ENCODE results near the gene RASL11B.

RASL11B gene

GRCh38 chr4:52843351-52843750, 18.8 kb upstream of the RASL11B start:
- DNase-seq: no peak

DNA sequence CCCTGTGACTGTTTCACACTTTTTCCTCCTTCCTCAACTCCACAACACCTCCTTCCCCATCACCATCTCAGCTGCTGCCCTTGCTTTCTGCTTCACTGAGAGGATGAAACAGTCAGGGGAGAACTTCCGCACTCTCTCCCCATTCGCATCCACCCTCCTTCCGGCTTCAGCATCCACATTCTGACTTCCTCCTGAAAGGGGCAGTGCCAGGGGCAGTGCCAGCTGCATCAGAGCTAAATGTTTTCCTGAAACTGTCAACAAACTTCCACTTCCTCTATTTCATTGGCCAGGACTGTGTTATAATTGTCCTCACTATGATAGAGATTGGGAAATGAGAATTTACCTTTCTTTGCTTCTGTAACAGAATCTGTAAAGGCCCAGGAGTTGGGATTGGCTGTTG, 18.2 kb upstream of the RASL11B start:
- no peak for DNase-seq

- no peak for DNase-seq
Observed at GRCh38 chr4:52844596-52844995, 17.5 kb upstream of the RASL11B start.

- DNase-seq: no peak
Observed at GRCh38 chr4:52846502-52846901, 15.6 kb upstream of the RASL11B start.

- DNase-seq: no peak
Observed at GRCh38 chr4:52848254-52848653, 13.9 kb upstream of the RASL11B start.

- no peak for DNase-seq
Observed at GRCh38 chr4:52850406-52851124, 11.6 kb upstream of the RASL11B start.

DNA sequence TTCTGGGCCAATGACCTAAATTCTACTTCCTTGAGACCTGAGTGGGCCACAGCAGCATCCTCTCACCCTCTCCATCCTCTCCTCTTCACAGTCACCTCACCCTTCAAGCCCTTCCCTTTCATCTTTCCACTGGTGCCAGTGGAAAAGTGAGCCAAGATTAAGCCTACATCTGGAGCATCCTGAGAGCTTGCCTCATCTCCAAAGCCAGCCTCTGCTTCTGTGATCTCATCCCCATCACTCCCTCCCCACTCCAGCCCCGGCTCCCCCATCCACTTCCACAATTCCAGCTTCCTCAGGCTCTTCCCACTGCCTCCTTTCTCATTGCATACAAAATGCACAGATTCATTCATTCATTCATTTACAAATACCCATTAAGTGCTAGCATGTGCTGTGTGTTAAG, 10.1 kb upstream of the RASL11B start:
- no peak for DNase-seq

DNA sequence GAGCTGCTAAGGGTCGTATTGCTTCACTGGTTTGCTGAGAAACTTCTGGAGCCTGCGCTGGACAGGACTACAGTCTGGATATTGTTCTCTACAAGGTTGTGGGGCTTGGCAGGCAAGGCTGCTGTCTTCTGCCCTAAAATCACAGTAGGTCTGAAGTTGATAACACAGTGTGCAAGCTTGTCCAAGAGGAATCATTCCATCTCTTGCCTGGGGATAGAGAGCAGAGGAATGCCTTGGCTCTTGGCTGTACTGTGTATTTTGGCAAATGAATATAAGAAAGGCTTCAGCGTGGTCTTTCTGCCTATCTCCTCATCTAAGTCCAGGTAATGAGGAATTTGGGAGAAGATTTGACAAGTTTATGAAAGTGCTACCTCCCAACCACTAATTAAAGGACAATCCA, 9.4 kb upstream of the RASL11B start:
- DNase-seq: no peak

DNA sequence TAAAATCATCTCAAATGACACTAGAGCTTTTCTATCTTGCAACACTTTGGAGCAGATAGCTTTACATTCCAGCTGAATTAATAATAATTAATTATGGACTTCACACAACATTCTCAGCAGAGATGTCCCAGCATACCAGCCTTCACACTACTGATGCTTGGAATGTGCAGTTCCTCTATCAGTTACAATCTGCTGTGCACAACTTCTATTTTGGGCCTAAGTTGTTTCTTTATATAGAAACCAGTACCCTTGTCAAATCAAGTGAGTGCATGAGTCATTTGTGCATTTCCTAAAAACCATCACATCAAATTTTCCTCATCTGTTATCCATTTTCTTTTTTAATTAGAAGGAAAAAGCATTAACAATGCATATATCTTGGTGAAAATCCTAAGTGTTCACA, 8.8 kb upstream of the RASL11B start:
- no peak for DNase-seq

GRCh38 chr4:52856801-52857200, 5.3 kb upstream of the RASL11B start:
- no peak for DNase-seq

DNA sequence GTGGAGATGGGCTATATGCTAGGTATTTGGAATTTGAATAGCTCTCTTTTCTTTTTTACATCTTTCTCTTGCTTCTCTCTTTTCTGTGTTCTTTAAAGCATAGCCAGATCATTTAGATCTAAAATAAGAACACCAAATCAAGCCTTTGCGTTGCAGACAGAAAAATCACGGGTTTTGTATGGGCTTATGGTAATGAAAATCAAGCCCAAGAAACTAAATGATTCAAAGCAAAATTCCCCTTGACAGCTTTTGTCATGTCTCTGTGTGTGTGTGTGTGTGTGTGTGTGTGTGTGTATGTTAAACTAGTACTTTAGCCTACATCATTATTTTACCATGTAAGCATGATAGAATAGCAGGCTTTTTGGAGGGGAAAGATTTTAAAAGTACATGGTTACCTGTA, 1.8 kb upstream of the RASL11B start:
- no peak for DNase-seq

DNA sequence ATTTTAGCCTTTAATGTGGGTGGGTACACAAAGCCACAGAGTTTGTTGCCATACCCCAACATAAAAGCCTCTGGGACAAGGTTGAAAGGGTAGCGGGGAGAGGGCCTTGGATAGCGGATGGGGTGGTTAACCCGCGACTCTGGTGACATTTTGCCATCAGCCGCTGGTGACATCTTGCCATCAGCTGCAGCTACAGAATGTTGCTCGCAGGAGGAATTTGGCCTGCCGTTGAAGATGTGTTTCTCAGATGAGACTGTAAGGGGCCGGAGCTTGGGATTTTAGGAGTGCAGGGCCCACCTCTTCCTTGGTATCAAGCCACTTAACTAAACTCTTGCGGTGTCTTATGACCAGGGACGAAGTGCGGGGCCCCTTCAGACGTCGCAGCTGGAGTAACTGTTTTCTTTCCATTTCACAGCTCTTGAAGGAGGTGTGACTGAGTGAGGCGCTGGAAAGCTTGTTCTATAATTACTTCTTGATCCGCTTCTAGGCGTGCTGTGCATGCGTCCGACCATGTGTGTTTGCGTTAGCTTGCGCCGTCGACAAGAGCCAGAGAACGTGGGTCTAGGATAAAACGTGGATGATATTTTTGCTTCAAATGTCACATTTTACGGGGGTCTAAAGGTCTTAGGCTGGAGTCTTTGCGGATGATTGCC, 820 bp upstream of the RASL11B start:
- no peak for DNase-seq

- no peak for DNase-seq
Observed at GRCh38 chr4:52862639-52863161, 583 bp downstream of the RASL11B start.

- DNase-seq: no peak
Observed at GRCh38 chr4:52863324-52863723, 1.2 kb downstream of the RASL11B start.

GRCh38 chr4:52864793-52865192, 2.7 kb downstream of the RASL11B start:
- no peak for DNase-seq

GRCh38 chr4:52865300-52865699, 3.2 kb downstream of the RASL11B start:
- DNase-seq: no peak

GRCh38 chr4:52866734-52867133, 4.6 kb downstream of the RASL11B start:
- no peak for DNase-seq

DNA sequence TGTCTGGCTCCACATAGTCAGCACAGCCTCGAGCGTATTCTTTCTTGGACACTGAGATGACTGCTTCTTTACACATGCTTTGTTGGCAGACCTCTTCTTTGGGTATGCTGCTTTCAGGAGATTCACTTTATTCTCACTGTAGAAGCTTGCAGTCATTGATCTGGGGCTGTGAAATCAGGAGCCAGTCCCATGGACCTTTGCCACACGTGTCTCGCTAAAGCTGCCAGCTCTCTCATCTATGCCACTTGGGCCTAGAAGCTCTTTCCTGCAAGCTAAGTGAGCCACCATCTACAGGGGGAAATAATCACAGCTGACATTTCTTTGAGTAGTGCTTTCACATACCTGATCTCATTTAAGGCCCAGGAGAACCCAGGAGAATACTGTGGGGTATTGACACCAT, 5.0 kb downstream of the RASL11B start:
- no peak for DNase-seq

- no peak for DNase-seq
Observed at GRCh38 chr4:52868133-52868532, 6.0 kb downstream of the RASL11B start.

DNA sequence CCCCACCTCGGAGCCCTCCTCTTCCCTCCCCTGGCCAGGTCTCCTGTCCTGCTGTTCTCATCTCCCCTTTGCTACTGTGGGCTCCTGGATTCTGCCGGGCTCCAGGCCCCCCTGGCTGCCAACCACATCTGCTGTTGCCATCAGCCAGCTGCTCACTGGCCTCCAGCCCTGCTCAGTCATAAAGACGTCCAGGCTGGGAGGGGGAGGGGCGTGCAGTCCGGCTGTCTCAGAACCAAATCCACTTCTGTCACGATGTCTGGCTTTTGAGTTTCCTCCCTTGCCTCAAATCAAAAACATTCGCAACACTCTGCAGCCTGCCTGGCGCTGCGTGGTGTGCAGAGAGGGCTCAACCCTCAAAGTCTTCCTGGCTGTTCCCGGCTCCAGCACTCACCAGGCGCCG, 7.1 kb downstream of the RASL11B start:
- DNase-seq: no peak

- DNase-seq: no peak
Observed at GRCh38 chr4:52869656-52870055, 7.5 kb downstream of the RASL11B start.

DNA sequence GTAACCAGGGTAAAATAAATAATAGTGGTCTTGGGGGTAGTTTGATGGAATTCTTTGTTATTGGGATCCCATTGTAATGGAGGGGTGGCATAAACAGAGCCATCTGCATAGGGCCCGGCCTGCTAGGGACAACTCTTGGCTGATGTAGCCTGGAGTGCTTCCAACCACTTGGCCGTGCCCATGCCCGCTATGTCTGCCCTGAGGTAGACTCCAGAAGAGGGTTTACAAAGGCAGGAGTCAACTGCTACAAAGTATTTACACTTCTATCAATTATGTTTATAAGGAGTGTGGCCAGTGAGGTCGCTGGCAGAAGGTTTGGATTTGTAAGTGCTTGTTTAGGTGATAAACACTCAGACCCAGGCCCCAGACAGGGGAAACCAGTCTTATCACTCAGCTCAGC, 8.1 kb downstream of the RASL11B start:
- no peak for DNase-seq

DNA sequence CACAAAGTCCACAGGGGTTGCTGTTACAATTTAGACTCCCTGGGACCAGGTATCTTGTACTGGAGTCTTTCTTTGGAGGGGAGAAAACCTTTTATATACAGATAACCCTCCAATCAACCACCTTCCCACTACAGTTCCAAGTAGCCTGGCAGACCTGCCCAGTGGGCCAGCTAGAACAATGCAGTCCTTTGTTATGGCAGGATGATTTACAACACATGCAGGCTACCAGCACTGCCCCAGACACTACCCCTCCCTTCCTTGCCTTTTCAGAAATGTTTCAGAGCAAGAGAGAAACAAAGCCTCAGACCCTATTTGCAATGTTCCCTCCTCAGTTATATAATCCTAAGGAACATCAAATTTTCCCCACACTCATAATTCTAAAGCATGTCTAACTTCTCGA, 11.1 kb downstream of the RASL11B start:
- DNase-seq: peak; percentile 16

GRCh38 chr4:52873861-52874343, 11.8 kb downstream of the RASL11B start:
- no peak for DNase-seq

- DNase-seq: no peak
Observed at GRCh38 chr4:52874948-52875347, 12.8 kb downstream of the RASL11B start.

Data from kidney glomerular epithelial cell (primary cell).